Measurements from ENCODE around the gene PROK1. TPM values are rescaled to one million over a fixed set of nuclear protein-coding genes. Genes with fewer than 3 reads are reported as not detected.

PROK1 gene
- total and polyA plus RNA-seq, 10 of the 15 experiments (the other 5 are each of a cell fraction or from before 2014, with no cell fraction given) = not detected

GRCh38 chr1:110475362-110476027 lies 24.5 kb downstream of the PROK1 start (continued):
- no peak for TF ChIP-seq MXI1 (IDR thresholded peaks at IDR 0.05; ENCODE audit: low read depth, low read length)
- no peak for TF ChIP-seq ATF7 (IDR thresholded peaks at IDR 0.05; ENCODE audit: low read depth)
- TF ChIP-seq E2F8 (IDR thresholded peaks at IDR 0.05; ENCODE audit: low read depth, partially characterized antibody) = no peak
- TF ChIP-seq ZBTB4 (CRISPR knock-in tag; IDR thresholded peaks at IDR 0.05) = no peak
- TF ChIP-seq TCF3 (IDR thresholded peaks at IDR 0.05; ENCODE audit: borderline replicate concordance, insufficient read depth, low read depth, low read length) = no peak
